Gastrocnemius medialis (tissue), 4 donors: Measurements from ENCODE around the gene GPR87. TPM values are rescaled to one million over a fixed set of nuclear protein-coding genes. Genes with fewer than 3 reads are reported as not detected.

ENCODE experiments used
- ATAC-seq, 2 donors: fragments of 150-250 bp; one replicate each; pipeline ENCODE4 v1.9.1; 2016
- DNase-seq, 2 donors: peaks; one replicate each; pipeline ENCODE4 v3.0.0-alpha.2; 2019
- H3K27ac ChIP-seq, 4 donors: fragments of 200-600 bp; sonication (generic); 1 replicate in 1 of 4; 2 replicates in 3 of 4; pipeline ENCODE4 v1.5.1; 2016 to 2018; ENCODE audit warnings: mild to moderate bottlenecking in 2 of 4, moderate library complexity in 1 of 4
- H3K27me3 ChIP-seq, 3 donors: fragments of 200-600 bp; sonication (generic) in 2 of 3; 1 replicate in 1 of 3; 2 replicates in 2 of 3; pipeline versions ENCODE4 v1.5.1 to v1.6.0; 2016 to 2019; ENCODE audit warnings: mild to moderate bottlenecking in 1 of 3, moderate library complexity in 1 of 3
- H3K36me3 ChIP-seq, 2 donors: fragments of 200-600 bp; sonication (generic) in 1 of 2; one replicate each; pipeline ENCODE4 v1.5.1; 2017 to 2018
- H3K4me1 ChIP-seq, 2 donors: fragments of 200-600 bp; sonication (generic) in 1 of 2; one replicate each; pipeline ENCODE4 v1.5.1; 2016 to 2017; ENCODE audit warnings: mild to moderate bottlenecking in 2 of 2
- H3K4me3 ChIP-seq, 4 donors: fragments of 200-600 bp; sonication (generic) in 3 of 4; 1 replicate in 1 of 4; 2 replicates in 3 of 4; pipeline ENCODE4 v1.5.1; 2016 to 2019; ENCODE audit warnings: mild to moderate bottlenecking in 2 of 4
- H3K9me3 ChIP-seq, 3 donors: fragments of 200-600 bp; sonication (generic) in 2 of 3; 1 replicate in 1 of 3; 2 replicates in 2 of 3; pipeline ENCODE4 v1.5.1; 2016 to 2019
- POLR2A ChIP-seq, 2 donors: fragments of 450-650 bp; IDR thresholded peaks; one replicate each; pipeline ENCODE4 v1.6.1; 2017; ENCODE audit warnings: antibody characterized with exemption in 2 of 2, mild to moderate bottlenecking in 2 of 2, moderate library complexity in 2 of 2
- in situ Hi-C, 4 donors: fragments of 200-750 bp; cut with MboI; loops; one replicate each; pipeline versions ENCODE4 v1.15.0 to v1.8.0; 2017; ENCODE audit warnings: low sequenced_read_pairs in 4 of 4
- intact Hi-C: fragments of 100-400 bp; cut with DNase I; formaldehyde crosslinking; loops from one replicate; pipeline ENCODE4 v1.15.1; 2023; ENCODE audit warnings: low total_unique reads
- total RNA-seq, 4 donors: library from RNA; depleted of rRNA; stranded (reverse); fragments of >200 nt; gene quantifications; one replicate each; pipeline versions ENCODE4 v1.1.0 to v1.2.3, GENCODE V29; 2016
- TF ChIP-seq, protein P1 (sequence below), 5 experiments: fragments of 450-650 bp in 3 of 5; fragments of 200-600 bp in 2 of 5; sonication (generic) in 2 of 5; IDR thresholded peaks in 4 of 5; conservative IDR thresholded peaks in 1 of 5; 1 replicate in 4 of 5; 2 replicates in 1 of 5; pipeline ENCODE4 v1.5.1; 2016 to 2019; ENCODE audit warnings: antibody characterized with exemption in 5 of 5, mild to moderate bottlenecking in 3 of 5, moderate library complexity in 3 of 5

The GPR87 gene
- total RNA-seq, 4 donors from 2014 or later, result not detected

DNA sequence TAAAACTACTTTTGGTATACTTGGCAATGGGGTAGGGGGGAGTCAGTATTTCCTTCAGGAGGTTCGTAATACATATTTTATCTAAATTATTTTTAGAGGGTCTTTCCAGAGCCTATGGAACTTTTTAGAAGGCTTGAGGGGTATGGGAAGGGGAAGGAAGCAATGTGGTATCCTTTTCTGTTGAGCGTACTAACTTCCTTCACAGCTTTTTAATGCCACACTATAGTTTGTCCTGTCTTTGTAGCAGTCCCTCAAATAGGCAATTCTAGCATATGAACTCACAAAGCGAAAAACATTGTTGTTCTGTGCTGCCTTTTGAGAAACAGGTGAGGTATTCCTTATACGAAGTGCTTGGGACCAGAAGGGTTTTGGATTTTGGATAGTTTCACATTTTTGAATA, 35.0 kb upstream of the GPR87 start:
- intact Hi-C loops (no loop called here), in situ Hi-C loops (no loop called here)
- H3K4me3 ChIP-seq, result no peak overlapping the region
- H3K27ac ChIP-seq, result no peak overlapping the region
- ATAC-seq (no peak), DNase-seq (no peak)
- no peak for TF ChIP-seq POLR2A (IDR thresholded peaks at IDR 0.05)
- TF ChIP-seq, protein P1, sequence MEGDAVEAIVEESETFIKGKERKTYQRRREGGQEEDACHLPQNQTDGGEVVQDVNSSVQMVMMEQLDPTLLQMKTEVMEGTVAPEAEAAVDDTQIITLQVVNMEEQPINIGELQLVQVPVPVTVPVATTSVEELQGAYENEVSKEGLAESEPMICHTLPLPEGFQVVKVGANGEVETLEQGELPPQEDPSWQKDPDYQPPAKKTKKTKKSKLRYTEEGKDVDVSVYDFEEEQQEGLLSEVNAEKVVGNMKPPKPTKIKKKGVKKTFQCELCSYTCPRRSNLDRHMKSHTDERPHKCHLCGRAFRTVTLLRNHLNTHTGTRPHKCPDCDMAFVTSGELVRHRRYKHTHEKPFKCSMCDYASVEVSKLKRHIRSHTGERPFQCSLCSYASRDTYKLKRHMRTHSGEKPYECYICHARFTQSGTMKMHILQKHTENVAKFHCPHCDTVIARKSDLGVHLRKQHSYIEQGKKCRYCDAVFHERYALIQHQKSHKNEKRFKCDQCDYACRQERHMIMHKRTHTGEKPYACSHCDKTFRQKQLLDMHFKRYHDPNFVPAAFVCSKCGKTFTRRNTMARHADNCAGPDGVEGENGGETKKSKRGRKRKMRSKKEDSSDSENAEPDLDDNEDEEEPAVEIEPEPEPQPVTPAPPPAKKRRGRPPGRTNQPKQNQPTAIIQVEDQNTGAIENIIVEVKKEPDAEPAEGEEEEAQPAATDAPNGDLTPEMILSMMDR (IDR thresholded peaks at IDR 0.05 in 4 of 5, conservative IDR thresholded peaks at IDR 0.05 in 1 of 5), result no peak
- H3K36me3 ChIP-seq, result no peaks in the 10 kb centered on the region
- no peaks in the 10 kb centered on the region for H3K9me3 ChIP-seq
- H3K27me3 ChIP-seq, result no peaks in the 10 kb centered on the region
- H3K4me1 ChIP-seq, result no peaks in the 10 kb centered on the region

DNA sequence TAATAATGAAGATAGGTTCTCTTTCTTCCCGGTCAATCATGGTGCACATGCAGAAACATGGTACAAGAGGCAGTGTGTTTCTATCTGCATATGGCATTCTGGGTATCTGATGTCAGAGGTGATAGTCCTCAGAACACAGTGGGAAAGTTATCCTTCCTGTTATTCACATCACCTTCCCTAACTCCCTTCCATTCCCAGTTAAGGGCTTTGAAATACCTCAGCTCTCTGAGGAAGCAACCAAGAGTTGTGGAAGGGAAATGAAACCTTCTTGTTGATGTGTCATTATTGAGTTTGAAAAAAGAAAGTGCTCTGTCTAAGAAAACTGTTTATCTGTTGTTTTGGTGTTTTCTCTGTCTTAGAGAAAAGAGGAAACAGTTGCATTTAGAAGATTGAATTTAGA, 34.6 kb upstream of the GPR87 start:
- intact Hi-C loops, result no loop called here
- Histone ChIP-seq H3K4me1 (no peaks in the 10 kb centered on the region), H3K27ac (no peak overlapping the region), H3K9me3 (no peaks in the 10 kb centered on the region), H3K36me3 (no peaks in the 10 kb centered on the region), H3K27me3 (no peaks in the 10 kb centered on the region), H3K4me3 (no peak overlapping the region)
- TF ChIP-seq, protein P1 (IDR thresholded peaks at IDR 0.05 in 4 of 5, conservative IDR thresholded peaks at IDR 0.05 in 1 of 5), result no peak
- TF ChIP-seq POLR2A (IDR thresholded peaks at IDR 0.05), result no peak
- in situ Hi-C loops, result no loop called here
- ATAC-seq (no peak), DNase-seq (no peak)

DNA sequence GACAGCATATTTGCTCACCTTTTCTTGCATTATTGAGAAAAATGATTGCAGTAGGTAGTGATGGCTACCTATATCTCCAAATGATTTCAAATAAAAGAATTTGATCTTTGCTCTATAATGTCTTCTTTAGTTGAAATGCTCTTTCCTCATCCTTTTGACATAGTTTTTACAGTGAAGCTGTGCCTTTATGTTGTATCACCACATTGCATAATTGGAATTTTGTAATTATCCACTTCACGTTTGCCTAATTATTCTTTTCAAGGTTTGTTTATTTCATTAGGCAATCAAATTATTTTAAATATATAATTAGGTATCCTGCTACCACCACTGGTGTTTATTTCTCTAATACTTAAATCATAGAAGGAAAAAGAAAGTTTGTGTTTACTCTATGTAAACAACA, 34.0 kb upstream of the GPR87 start:
- in situ Hi-C loops, result no loop called here
- H3K27ac ChIP-seq, result no peak overlapping the region
- no peak for TF ChIP-seq POLR2A (IDR thresholded peaks at IDR 0.05)
- TF ChIP-seq, protein P1 (IDR thresholded peaks at IDR 0.05 in 4 of 5, conservative IDR thresholded peaks at IDR 0.05 in 1 of 5), result no peak
- no peak overlapping the region for H3K4me3 ChIP-seq
- no peaks in the 10 kb centered on the region for H3K4me1 ChIP-seq
- H3K9me3 ChIP-seq, result no peaks in the 10 kb centered on the region
- intact Hi-C loops, result no loop called here
- H3K27me3 ChIP-seq, result no peaks in the 10 kb centered on the region
- DNase-seq (no peak), ATAC-seq (no peak)
- H3K36me3 ChIP-seq, result no peaks in the 10 kb centered on the region

DNA sequence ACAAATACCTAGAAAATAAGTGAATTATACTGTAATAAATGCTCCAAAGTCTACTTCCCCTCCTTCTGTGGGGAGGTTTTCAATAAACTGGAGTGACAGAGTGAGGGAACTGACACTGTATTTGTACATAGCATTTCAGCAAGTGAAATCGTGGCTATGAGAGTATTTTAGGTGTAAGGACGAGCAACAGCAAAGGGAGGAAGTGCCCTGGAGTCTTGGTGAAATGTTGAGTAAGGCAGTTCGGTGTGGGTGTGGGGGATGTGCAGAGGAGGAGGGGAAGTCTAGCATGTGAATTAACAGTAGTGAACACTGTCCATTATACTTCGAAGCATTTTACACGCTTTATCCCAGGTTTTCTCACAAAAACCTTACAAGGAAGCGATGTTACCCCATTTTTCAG, 30.8 kb upstream of the GPR87 start:
- Histone ChIP-seq H3K27me3 (no peaks in the 10 kb centered on the region), H3K4me1 (no peaks in the 10 kb centered on the region), H3K9me3 (no peaks in the 10 kb centered on the region), H3K36me3 (no peaks in the 10 kb centered on the region), H3K4me3 (no peak overlapping the region), H3K27ac (no peak overlapping the region)
- no peak for ATAC-seq
- intact Hi-C loops (no loop called here), in situ Hi-C loops (no loop called here)
- TF ChIP-seq POLR2A (IDR thresholded peaks at IDR 0.05), result no peak
- TF ChIP-seq, protein P1 (IDR thresholded peaks at IDR 0.05 in 4 of 5, conservative IDR thresholded peaks at IDR 0.05 in 1 of 5), result no peak
- DNase-seq, result peak in 1 of 2 donors; percentile 27

DNA sequence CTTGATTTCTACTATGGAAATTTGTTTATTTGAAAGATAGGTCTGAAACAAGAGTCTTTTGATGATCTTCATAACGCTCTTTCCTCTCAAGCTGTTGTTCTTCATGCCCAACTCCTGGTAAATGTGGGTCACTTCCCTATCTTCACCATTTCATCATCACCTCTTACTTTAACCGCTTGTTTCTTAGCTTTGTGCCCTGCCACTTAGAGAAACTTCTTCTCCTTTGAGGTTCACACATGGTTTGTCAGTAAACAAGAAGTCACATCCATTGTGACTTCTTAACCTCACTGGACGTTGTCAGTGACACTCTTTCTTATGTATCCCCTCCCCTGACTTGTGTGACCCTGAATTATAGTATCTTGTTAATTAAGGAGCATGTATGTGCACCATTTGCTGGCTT, 29.7 kb upstream of the GPR87 start:
- Histone ChIP-seq H3K27me3 (no peaks in the 10 kb centered on the region), H3K9me3 (no peaks in the 10 kb centered on the region), H3K27ac (no peak overlapping the region), H3K4me3 (no peak overlapping the region), H3K4me1 (no peaks in the 10 kb centered on the region), H3K36me3 (no peaks in the 10 kb centered on the region)
- DNase-seq, result no peak
- TF ChIP-seq, protein P1 (IDR thresholded peaks at IDR 0.05 in 4 of 5, conservative IDR thresholded peaks at IDR 0.05 in 1 of 5), result no peak
- no peak for TF ChIP-seq POLR2A (IDR thresholded peaks at IDR 0.05)
- in situ Hi-C loops (no loop called here), intact Hi-C loops (no loop called here)
- ATAC-seq, result no peak
